Gastroesophageal sphincter (tissue), 4 donors: ENCODE data around the gene ITGB8. TPM values are rescaled to one million over a fixed set of nuclear protein-coding genes. Genes with fewer than 3 reads are reported as not detected.

Source experiments
- ATAC-seq: fragments of 150-250 bp; one replicate; pipeline ENCODE4 v1.9.1; 2016; ENCODE audit warnings: mild to moderate bottlenecking, moderate library complexity
- H3K27ac ChIP-seq, 4 donors: fragments of 200-600 bp; sonication (generic) in 3 of 4; 1 replicate in 3 of 4; 2 replicates in 1 of 4; pipeline ENCODE4 v1.5.1; 2016 to 2019
- H3K27me3 ChIP-seq: fragments of 200-600 bp; sonication (generic); one replicate; pipeline ENCODE4 v1.5.1; 2019
- H3K36me3 ChIP-seq, 2 donors: fragments of 200-600 bp; sonication (generic); one replicate each; pipeline ENCODE4 v1.5.1; 2019; ENCODE audit warnings: control low read depth in 1 of 2
- H3K4me1 ChIP-seq, 3 donors: fragments of 200-600 bp; sonication (generic); 1 replicate in 2 of 3; 2 replicates in 1 of 3; pipeline ENCODE4 v1.5.1; 2016 to 2019; ENCODE audit warnings: control low read depth in 2 of 3
- H3K4me3 ChIP-seq, 2 donors: fragments of 200-600 bp; sonication (generic); one replicate each; pipeline ENCODE4 v1.5.1; 2019; ENCODE audit warnings: mild to moderate bottlenecking in 1 of 2, moderate library complexity in 1 of 2
- H3K9me3 ChIP-seq, 3 donors: fragments of 200-600 bp; sonication (generic); one replicate each; pipeline ENCODE4 v1.5.1; 2017 to 2019; ENCODE audit warnings: control low read depth in 2 of 3
- EP300 ChIP-seq: sonication (generic); formaldehyde crosslinking; IDR thresholded peaks from one replicate; pipeline ENCODE4 v1.6.1; 2017; ENCODE audit warnings: antibody characterized with exemption, mild to moderate bottlenecking
- POLR2A ChIP-seq, 2 donors: fragments of 450-650 bp; IDR thresholded peaks; one replicate each; pipeline ENCODE4 v1.6.1; 2017; ENCODE audit warnings: antibody characterized with exemption in 2 of 2, mild to moderate bottlenecking in 2 of 2, moderate library complexity in 1 of 2
- POLR2AphosphoS5 ChIP-seq: sonication (generic); formaldehyde crosslinking; IDR thresholded peaks from one replicate; pipeline ENCODE4 v1.6.1; 2017; ENCODE audit warnings: antibody characterized with exemption
- WGBS, 2 donors: methylation state at CpG; one replicate each; pipeline ENCODE4 v1.1.5; 2018; ENCODE audit warnings: low coverage in 1 of 2; 5-methylcytosine and 5-hydroxymethylcytosine counted together
- total RNA-seq, 4 donors: library from RNA; depleted of rRNA; stranded (reverse); fragments of >200 nt; gene quantifications; one replicate each; pipeline ENCODE4 v1.1.0, GENCODE V29; 2016
- TF ChIP-seq, protein P1 (sequence below), 4 experiments: fragments of 200-600 bp in 2 of 4; fragments of 450-650 bp in 2 of 4; sonication (generic) in 1 of 4; IDR thresholded peaks; one replicate each; pipeline ENCODE4 v1.5.1; 2017 to 2019; ENCODE audit warnings: antibody characterized with exemption in 4 of 4, mild to moderate bottlenecking in 2 of 4, moderate library complexity in 2 of 4

The ITGB8 gene
- total RNA-seq, 4 donors from 2014 or later = 16.2 to 34.2 (median 27.1) TPM

DNA sequence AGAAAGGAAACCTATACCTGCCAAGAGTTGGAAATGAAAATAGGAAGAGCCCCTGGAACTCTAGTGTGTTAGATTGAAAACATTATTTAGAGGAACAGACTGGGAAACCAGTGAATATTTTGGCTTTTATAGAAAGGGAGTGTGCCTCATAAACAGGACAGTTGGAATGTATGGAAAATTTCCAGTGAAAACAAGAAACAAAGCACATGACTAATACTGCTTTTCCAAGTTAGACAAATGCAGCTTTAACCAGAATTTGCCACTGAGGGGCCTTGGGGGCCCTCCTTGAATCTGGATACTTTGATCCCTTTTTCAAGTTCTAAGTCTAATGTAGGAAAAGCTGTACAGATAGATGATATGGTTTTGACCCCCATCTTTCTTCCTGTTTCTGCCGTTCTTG, 21.2 kb downstream of the ITGB8 start:
- Histone ChIP-seq H3K4me3 (no peak overlapping the region), H3K27me3 (no peaks in the 10 kb centered on the region), H3K9me3 (no peaks in the 10 kb centered on the region), H3K36me3 (no peaks in the 10 kb centered on the region), H3K4me1 (peaks cover 8 to 27% (median 14%) of the 10 kb centered on the region in 3 donors), H3K27ac (peak overlapping the region in 2 of 4 donors; percentile 5 to 26)
- ATAC-seq = no peak
- TF ChIP-seq, protein P1, sequence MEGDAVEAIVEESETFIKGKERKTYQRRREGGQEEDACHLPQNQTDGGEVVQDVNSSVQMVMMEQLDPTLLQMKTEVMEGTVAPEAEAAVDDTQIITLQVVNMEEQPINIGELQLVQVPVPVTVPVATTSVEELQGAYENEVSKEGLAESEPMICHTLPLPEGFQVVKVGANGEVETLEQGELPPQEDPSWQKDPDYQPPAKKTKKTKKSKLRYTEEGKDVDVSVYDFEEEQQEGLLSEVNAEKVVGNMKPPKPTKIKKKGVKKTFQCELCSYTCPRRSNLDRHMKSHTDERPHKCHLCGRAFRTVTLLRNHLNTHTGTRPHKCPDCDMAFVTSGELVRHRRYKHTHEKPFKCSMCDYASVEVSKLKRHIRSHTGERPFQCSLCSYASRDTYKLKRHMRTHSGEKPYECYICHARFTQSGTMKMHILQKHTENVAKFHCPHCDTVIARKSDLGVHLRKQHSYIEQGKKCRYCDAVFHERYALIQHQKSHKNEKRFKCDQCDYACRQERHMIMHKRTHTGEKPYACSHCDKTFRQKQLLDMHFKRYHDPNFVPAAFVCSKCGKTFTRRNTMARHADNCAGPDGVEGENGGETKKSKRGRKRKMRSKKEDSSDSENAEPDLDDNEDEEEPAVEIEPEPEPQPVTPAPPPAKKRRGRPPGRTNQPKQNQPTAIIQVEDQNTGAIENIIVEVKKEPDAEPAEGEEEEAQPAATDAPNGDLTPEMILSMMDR (IDR thresholded peaks at IDR 0.05) = no peak
- TF ChIP-seq POLR2A (IDR thresholded peaks at IDR 0.05) = no peak
- TF ChIP-seq EP300 = no peak
- TF ChIP-seq POLR2AphosphoS5 = no peak
- WGBS, 2 donors = 0 to 44% methylated on average over 1 of the region's 1 CpG

DNA sequence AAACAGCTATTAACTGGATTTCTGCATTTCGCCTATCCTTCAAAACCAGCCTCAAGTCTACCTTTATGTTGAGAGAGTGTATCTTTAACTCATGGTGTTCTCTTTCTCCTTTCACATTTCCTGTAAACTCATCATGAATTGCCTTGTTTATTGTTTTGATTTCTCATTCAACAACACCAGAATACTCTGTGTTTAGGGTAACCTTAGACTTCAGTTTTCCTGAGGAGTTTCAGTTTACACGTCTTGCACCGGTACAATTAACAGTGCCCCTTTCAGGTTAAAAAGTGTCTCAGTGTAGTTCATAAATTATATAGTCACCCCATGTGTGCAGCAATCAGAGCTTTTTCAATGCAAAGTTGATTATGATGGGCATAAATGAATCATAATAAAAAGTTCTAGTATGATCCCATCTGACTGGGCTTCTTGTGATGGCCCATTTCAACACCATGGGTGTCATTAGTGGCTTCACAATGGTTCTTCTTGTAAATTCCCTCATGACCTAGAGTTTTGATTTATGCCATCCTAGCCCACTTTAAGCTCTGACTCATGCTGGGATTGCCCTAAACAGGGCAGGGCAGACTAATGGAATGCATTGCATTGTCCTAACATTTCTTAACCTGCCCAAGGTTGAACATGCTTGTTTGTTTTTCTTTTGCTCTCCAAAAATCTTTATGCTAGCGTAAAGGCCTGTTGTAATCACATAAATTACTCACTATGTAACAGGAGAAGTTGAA, 22.0 kb downstream of the ITGB8 start:
- Histone ChIP-seq H3K4me3 (no peak overlapping the region), H3K27me3 (no peaks in the 10 kb centered on the region), H3K4me1 (peaks cover 8 to 27% (median 14%) of the 10 kb centered on the region in 3 donors), H3K27ac (no peak overlapping the region), H3K36me3 (no peaks in the 10 kb centered on the region), H3K9me3 (no peaks in the 10 kb centered on the region)
- 73 to 97% methylated on average over 3 to 4 of the region's 4 CpGs for WGBS, 2 donors
- no peak for TF ChIP-seq POLR2AphosphoS5
- no peak for TF ChIP-seq POLR2A (IDR thresholded peaks at IDR 0.05)
- TF ChIP-seq, protein P1 (IDR thresholded peaks at IDR 0.05) = no peak
- TF ChIP-seq EP300 = no peak
- ATAC-seq = peak; percentile 25

DNA sequence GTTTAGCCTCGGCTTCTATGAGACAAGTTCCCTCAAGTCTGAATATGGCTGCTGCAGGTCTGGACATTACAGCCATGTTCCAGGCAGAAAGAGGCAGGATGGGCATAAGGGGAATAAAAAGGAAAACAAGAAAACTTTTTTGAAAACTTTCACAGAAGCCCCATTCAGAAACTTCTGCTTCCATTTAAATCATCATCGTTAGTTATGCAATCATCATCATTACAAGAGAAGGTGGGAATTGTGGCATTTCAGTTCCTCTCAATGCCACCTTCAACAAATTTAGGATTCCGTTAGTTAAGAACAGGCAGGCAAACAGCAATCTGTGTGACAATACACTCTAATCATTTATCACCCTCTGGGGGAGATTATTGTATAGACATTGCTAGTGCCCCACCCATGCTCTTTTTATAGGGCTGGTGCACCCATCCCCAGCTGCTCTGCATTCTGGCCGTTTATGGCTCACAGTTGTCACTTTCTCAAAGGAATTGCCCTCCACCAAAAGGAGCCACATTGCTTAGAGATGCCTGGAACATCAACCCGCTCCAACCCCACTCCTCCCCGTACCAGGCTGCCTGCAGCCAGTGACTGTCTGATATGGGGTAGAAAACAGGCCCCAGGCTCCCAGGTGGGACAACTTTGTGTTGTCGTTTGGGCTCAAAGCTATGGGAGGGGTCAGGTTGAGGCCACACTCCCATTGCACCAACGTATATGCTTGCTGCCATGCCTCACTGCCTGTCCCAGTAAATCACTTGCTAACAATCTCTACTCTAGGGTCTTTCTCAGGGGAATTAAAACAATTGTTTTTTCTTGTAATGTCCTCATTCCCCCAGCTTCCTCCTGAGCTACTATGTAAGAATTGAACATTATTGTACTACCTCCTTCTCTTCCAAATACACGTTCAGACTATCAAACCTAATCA, 24.2 kb downstream of the ITGB8 start:
- no peak overlapping the region for H3K27ac ChIP-seq
- WGBS, 2 donors = 84 to 90% methylated on average over 3 to 5 of the region's 9 CpGs
- ATAC-seq = no peak

DNA sequence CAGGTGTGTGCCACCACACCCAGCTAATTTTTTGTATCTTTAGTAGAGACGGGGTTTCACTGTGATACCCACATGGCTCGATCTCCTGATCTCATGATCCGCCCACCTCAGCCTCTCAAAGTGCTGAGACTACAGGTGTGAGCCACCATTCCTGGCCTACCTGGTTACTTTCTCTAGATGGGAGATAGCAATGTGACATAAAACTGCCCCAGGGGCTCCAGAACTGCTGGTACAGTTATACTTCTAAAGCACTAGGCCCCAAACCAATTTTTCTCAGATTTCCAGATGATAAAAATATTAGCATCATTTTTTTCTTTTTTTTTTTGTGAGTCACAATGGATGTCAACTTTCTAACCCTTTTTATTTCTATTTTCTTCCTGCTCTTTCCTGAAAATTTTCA, 27.4 kb downstream of the ITGB8 start:
- 88% methylated on average over 3 of the region's 3 CpGs; no CpG with 5 or more reads in 1 of the 2 donors for WGBS, 2 donors
- Histone ChIP-seq H3K27me3 (no peaks in the 10 kb centered on the region), H3K4me3 (no peak overlapping the region), H3K4me1 (peaks cover 0 to 11% (median 0%) of the 10 kb centered on the region in 3 donors), H3K36me3 (no peaks in the 10 kb centered on the region), H3K9me3 (no peaks in the 10 kb centered on the region), H3K27ac (no peak overlapping the region)
- ATAC-seq = no peak
- TF ChIP-seq EP300 (no peak), POLR2A (IDR thresholded peaks at IDR 0.05) (no peak)
- TF ChIP-seq, protein P1 (IDR thresholded peaks at IDR 0.05) = no peak

More for the DNA sequence above, 24.2 kb downstream of the ITGB8 start:
- Histone ChIP-seq H3K4me3 (no peak overlapping the region), H3K36me3 (no peaks in the 10 kb centered on the region), H3K4me1 (peaks cover 8 to 25% (median 14%) of the 10 kb centered on the region in 3 donors), H3K9me3 (no peaks in the 10 kb centered on the region), H3K27me3 (no peaks in the 10 kb centered on the region)
- TF ChIP-seq, protein P1 (IDR thresholded peaks at IDR 0.05) = no peak
- TF ChIP-seq POLR2AphosphoS5 (no peak), POLR2A (IDR thresholded peaks at IDR 0.05) (no peak), EP300 (no peak)
